Neural crest cell (in vitro differentiated cells): ENCODE data around the gene LRP8. TPM values are rescaled to one million over a fixed set of nuclear protein-coding genes. Genes with fewer than 3 reads are reported as not detected.
A peak's percentile ranks its signal among the peaks of the same experiment; 100 is the strongest.

ENCODE experiments used
- DNase-seq: peaks from one replicate; pipeline ENCODE4 v3.0.0; 2021; ENCODE audit warnings: low read depth, mixed read lengths, low spot score
- H3K27ac Mint-ChIP-seq: one replicate; pipeline ENCODE4 v1.8.0; 2021; ENCODE audit warnings: mild to moderate bottlenecking, mixed read lengths; ENCODE audit not compliant: unreplicated experiment
- H3K27me3 Mint-ChIP-seq: 2 replicates; pipeline ENCODE4 v1.8.0; 2021; ENCODE audit warnings: low read depth, mild to moderate bottlenecking, mixed read lengths
- H3K36me3 Mint-ChIP-seq: 2 replicates; pipeline ENCODE4 v1.8.0; 2021; ENCODE audit warnings: low read depth, mild to moderate bottlenecking, mixed read lengths
- H3K4me1 Mint-ChIP-seq: 2 replicates; pipeline ENCODE4 v1.8.0; 2021; ENCODE audit warnings: mixed read lengths
- H3K4me3 Mint-ChIP-seq: one replicate; pipeline ENCODE4 v1.8.0; 2021; ENCODE audit warnings: mild to moderate bottlenecking, mixed read lengths
- H3K9me3 Mint-ChIP-seq: 2 replicates; pipeline ENCODE4 v1.8.0; 2021; ENCODE audit warnings: mixed read lengths
- total RNA-seq: library from RNA; stranded (reverse); gene quantifications from 2 replicates; pipeline ENCODE4 v1.2.1, GENCODE V29; 2021
- TF ChIP-seq, protein P1 (sequence below): fragments of 200-600 bp; sonication (generic); conservative IDR thresholded peaks from 2 replicates; pipeline ENCODE4 v1.5.0; 2021; ENCODE audit warnings: antibody characterized with exemption, mild to moderate bottlenecking

The LRP8 gene
- total RNA-seq, 1 donor from 2014 or later: 49.7 TPM

DNA sequence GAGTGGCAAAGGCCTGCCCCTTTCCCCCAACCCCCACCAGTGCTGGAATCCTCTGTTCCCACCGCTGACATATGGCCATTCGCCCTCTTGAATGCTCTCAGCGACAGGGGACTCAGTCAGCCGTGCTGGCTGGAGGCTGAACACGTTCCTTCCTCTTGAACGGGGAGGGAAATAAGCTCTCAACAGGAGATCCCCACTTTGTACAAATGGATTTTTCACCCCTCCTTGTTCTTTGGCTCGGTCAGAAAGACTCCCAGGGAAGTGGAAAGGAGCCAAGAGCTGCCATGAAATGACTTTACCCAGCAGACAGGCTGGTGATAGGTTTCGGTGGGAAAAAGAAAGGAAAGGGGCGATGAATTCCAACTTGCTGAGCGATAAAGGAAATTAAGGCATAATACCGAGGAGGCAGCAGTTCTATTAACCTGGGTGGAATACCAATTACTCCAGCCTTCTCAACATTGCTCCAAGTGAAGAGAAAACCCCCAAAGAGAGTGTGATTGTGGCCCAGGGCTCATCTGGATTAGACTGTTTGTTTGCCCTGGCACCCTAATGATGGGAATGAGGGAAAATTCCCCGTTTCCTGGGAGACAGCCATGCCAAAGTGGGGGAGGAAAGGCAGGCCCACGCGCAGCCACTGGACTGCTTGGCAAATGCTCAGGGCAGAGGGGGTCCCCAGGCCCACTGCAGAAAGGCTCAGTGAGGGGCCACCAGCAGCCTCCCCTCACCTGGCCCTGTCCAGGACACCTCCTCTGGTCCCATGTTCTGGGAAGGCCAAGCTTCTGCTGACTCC lies 23.9 kb downstream of the LRP8 start:
- TF ChIP-seq, protein P1, sequence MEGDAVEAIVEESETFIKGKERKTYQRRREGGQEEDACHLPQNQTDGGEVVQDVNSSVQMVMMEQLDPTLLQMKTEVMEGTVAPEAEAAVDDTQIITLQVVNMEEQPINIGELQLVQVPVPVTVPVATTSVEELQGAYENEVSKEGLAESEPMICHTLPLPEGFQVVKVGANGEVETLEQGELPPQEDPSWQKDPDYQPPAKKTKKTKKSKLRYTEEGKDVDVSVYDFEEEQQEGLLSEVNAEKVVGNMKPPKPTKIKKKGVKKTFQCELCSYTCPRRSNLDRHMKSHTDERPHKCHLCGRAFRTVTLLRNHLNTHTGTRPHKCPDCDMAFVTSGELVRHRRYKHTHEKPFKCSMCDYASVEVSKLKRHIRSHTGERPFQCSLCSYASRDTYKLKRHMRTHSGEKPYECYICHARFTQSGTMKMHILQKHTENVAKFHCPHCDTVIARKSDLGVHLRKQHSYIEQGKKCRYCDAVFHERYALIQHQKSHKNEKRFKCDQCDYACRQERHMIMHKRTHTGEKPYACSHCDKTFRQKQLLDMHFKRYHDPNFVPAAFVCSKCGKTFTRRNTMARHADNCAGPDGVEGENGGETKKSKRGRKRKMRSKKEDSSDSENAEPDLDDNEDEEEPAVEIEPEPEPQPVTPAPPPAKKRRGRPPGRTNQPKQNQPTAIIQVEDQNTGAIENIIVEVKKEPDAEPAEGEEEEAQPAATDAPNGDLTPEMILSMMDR: no peak
- no peaks in the 10 kb centered on the region for H3K9me3 Mint-ChIP-seq
- H3K27me3 Mint-ChIP-seq: no peaks in the 10 kb centered on the region
- no peak overlapping the region for H3K4me3 Mint-ChIP-seq
- no peaks in the 10 kb centered on the region for H3K36me3 Mint-ChIP-seq
- no peak for DNase-seq
- H3K4me1 Mint-ChIP-seq: peaks cover 42% of the 10 kb centered on the region
- no peak overlapping the region for H3K27ac Mint-ChIP-seq

DNA sequence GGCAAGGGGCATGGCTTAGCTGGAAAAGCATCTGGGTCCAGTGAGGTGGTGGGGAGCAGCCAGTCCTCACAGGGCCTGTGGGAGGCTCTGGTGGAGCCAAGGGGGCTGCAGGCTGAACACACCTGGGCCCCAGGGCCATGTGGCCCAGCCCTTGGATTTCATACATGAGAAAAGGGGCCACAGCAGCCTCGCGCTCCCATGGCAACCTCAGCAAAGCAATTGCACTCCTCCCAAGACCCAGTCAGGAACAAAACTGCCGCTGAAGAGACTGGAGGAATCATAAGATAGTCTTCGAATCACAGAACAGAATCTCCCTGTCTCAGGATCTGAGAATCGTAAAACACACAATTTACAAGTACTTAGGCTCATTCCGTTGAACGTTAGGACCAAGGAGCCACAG lies 24.6 kb downstream of the LRP8 start:
- no peak for DNase-seq
- TF ChIP-seq, protein P1: no peak
- Mint-ChIP-seq H3K4me3 (no peak overlapping the region), H3K9me3 (no peaks in the 10 kb centered on the region), H3K27ac (peak overlapping the region; percentile 79), H3K27me3 (no peaks in the 10 kb centered on the region), H3K36me3 (no peaks in the 10 kb centered on the region), H3K4me1 (peaks cover 41% of the 10 kb centered on the region)

DNA sequence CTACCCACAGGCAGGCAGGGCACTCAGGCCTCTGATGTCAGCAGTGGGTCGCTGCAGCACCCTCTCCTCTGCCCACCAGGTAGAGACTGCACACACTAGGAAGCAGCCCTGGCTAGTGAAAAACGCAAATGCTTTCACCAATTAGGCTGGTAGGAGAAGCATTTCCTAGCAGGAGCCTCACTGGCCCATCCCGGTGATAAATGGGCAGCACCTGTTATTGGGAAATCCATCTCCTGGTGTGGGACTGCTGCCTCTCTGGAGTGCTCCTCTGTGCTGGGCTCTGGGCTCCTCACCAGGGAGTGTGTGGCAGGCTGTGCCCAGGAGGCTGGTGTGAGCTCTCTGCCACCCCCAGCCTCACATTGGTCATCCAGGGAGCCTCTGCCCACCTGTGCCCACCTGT lies 28.6 kb downstream of the LRP8 start:
- DNase-seq: no peak
- TF ChIP-seq, protein P1: no peak
- no peaks in the 10 kb centered on the region for H3K36me3 Mint-ChIP-seq
- H3K4me1 Mint-ChIP-seq: peaks cover 65% of the 10 kb centered on the region
- no peak overlapping the region for H3K27ac Mint-ChIP-seq
- H3K27me3 Mint-ChIP-seq: peaks cover 2% of the 10 kb centered on the region
- no peak overlapping the region for H3K4me3 Mint-ChIP-seq
- H3K9me3 Mint-ChIP-seq: no peaks in the 10 kb centered on the region

DNA sequence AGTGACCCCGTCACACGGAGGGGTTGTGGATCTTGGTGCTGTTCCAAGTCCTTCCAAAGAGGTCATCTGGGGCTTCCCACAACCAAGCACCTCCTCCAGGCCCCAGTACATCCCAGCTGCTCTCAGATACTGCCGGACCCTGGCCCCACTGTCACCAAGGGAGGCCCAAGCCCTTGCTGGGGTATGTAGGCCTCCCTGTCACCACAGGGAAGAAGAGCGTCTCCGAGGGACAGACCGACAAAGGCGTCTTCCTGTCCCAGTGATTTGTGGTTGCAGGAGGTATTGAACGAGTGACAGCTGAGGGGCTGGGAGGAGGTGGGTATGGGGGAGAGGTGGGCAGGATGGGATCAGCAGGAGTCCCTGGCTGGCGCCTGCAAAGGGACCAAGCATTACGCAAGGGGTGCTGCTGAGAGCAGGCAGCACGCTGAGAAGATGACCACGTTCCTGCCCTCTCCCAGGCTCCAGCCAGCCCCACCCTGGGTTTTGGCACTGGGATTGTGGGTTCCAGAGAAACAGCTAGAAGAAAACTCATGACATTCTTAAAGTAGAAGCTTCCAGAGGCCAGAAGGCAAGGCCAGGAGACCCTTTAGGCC lies 29.7 kb downstream of the LRP8 start:
- peak overlapping the region; percentile 43 for H3K27ac Mint-ChIP-seq
- no peaks in the 10 kb centered on the region for H3K36me3 Mint-ChIP-seq
- DNase-seq: no peak
- TF ChIP-seq, protein P1: no peak
- peaks cover 5% of the 10 kb centered on the region for H3K27me3 Mint-ChIP-seq
- no peak overlapping the region for H3K4me3 Mint-ChIP-seq
- H3K9me3 Mint-ChIP-seq: no peaks in the 10 kb centered on the region
- peaks cover 58% of the 10 kb centered on the region for H3K4me1 Mint-ChIP-seq

DNA sequence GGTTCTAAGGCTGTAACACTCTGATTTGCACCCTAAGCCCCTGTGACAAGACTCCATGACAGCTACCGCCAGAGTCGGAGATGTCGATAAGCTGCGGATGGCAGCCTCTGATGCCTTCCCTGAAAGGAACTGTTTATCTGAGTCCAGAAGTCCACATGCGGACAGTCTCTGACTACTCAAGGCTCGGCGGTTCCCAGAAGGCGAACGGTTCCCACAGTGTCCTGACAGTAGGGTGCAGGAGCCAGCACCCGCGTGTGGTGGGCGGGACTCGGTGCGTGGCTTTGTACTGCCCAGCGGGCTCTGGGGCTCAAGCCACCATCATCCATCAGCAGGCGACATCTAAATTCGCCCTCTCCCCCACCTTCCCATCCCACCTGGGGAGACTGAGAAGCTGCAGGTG lies 30.7 kb downstream of the LRP8 start:
- Mint-ChIP-seq H3K4me3 (no peak overlapping the region), H3K4me1 (peaks cover 59% of the 10 kb centered on the region), H3K27me3 (peaks cover 5% of the 10 kb centered on the region), H3K9me3 (no peaks in the 10 kb centered on the region), H3K36me3 (no peaks in the 10 kb centered on the region), H3K27ac (no peak overlapping the region)
- DNase-seq: no peak
- TF ChIP-seq, protein P1: no peak
